HepG2 (cell line): ENCODE measurements around the gene NKD1. TPM values are rescaled to one million over a fixed set of nuclear protein-coding genes. Genes with fewer than 3 reads are reported as not detected.

Source experiments
- AGO2 ChIP-seq: fragments of 200-400 bp; formaldehyde crosslinking; optimal IDR thresholded peaks from 2 replicates; pipeline ENCODE3; 2017; ENCODE audit warnings: mild to moderate bottlenecking, low read depth, low read length, moderate library complexity
- DPF2 ChIP-seq: sonication (generic); formaldehyde crosslinking; IDR thresholded peaks from 2 replicates; pipeline ENCODE4 v1.4.0; 2020; ENCODE audit warnings: mild to moderate bottlenecking, low read depth, missing genetic modification reagents, borderline replicate concordance
- E2F2 ChIP-seq: sonication (generic); formaldehyde crosslinking; IDR thresholded peaks from 2 replicates; pipeline ENCODE4 v1.4.0; 2020; ENCODE audit warnings: missing genetic modification reagents, borderline replicate concordance
- POLR2A ChIP-seq, 2 experiments: IDR thresholded peaks; 2 replicates each; pipeline ENCODE4 v1.6.1; 2011; ENCODE audit warnings: low read depth in 2 of 2, low read length in 2 of 2, mild to moderate bottlenecking in 1 of 2, moderate library complexity in 1 of 2; ENCODE audit not compliant: insufficient read depth in 1 of 2
- SMAD9 ChIP-seq: sonication (generic); formaldehyde crosslinking; IDR thresholded peaks from 2 replicates; pipeline ENCODE4 v1.5.1; 2020; ENCODE audit warnings: mild to moderate bottlenecking, missing genetic modification reagents
- TBL1XR1 ChIP-seq: fragments of 150-350 bp; IDR thresholded peaks from 2 replicates; pipeline ENCODE4 v1.6.1; 2014; ENCODE audit warnings: borderline replicate concordance, low read length; ENCODE audit not compliant: partially characterized antibody
- ZNF12 ChIP-seq: sonication (generic); formaldehyde crosslinking; IDR thresholded peaks from 2 replicates; pipeline ENCODE4 v1.5.0; 2020; ENCODE audit warnings: missing genetic modification reagents
- ZNF558 ChIP-seq: sonication (generic); formaldehyde crosslinking; IDR thresholded peaks from 2 replicates; pipeline ENCODE4 v1.9.0; 2022; ENCODE audit warnings: mild to moderate bottlenecking, missing genetic modification reagents, borderline replicate concordance
- ZNF792 ChIP-seq: IDR thresholded peaks from 2 replicates; pipeline ENCODE4 v1.6.1; 2016
- ZNF841 ChIP-seq: sonication (generic); formaldehyde crosslinking; IDR thresholded peaks from 2 replicates; pipeline ENCODE4 v1.8.1; 2023; ENCODE audit warnings: missing genetic modification reagents, borderline replicate concordance
- ZSCAN29 ChIP-seq: sonication (generic); formaldehyde crosslinking; conservative IDR thresholded peaks from 2 replicates; pipeline ENCODE4 v1.4.0; 2020; ENCODE audit warnings: mild to moderate bottlenecking, missing genetic modification reagents
- polyA plus RNA-seq, 8 experiments: library from polyadenylated mRNA; depleted of rRNA in 3 of 8; stranded (reverse) in 7 of 8; unstranded in 1 of 8; fragments of >200 nt; fragmentation: Illumina TruSeq in 4 of 8; extraction: Trizol in 4 of 8; gene quantifications; 2 replicates each; pipeline versions ENCODE4 v1.2.1 to v1.2.3, GENCODE V29; 2011 to 2016; ENCODE audit warnings: low read depth in 4 of 8, missing spikeins in 1 of 8, mixed read lengths in 1 of 8; ENCODE audit not compliant: insufficient read depth in 1 of 8
- total RNA-seq, 5 experiments: library from RNA; depleted of rRNA; stranded (reverse); fragments of >200 nt; fragmentation: Illumina TruSeq; extraction: Trizol; gene quantifications; 2 replicates each; pipeline ENCODE4 v1.2.3, GENCODE V29; 2016; ENCODE audit warnings: low read depth in 1 of 5
- TF ChIP-seq, protein P1 (sequence below): IDR thresholded peaks from 2 replicates; pipeline ENCODE4 v1.4.0; 2020; ENCODE audit warnings: mild to moderate bottlenecking, missing genetic modification reagents
- TF ChIP-seq, protein P2 (sequence below), 2 experiments: fragments of 450-650 bp in 1 of 2; sonication (generic) in 1 of 2; formaldehyde crosslinking in 1 of 2; IDR thresholded peaks; 2 replicates each; pipeline versions ENCODE4 v1.6.1 to v1.8.0; 2016 to 2022; ENCODE audit warnings: antibody characterized with exemption in 1 of 2, mild to moderate bottlenecking in 1 of 2, missing genetic modification reagents in 1 of 2

Gene NKD1
- total and polyA plus RNA-seq, 2 of the 13 experiments (the other 11 are each of a cell fraction or from before 2014, with no cell fraction given): 70.4 to 121 TPM

- TF ChIP-seq, protein P1, sequence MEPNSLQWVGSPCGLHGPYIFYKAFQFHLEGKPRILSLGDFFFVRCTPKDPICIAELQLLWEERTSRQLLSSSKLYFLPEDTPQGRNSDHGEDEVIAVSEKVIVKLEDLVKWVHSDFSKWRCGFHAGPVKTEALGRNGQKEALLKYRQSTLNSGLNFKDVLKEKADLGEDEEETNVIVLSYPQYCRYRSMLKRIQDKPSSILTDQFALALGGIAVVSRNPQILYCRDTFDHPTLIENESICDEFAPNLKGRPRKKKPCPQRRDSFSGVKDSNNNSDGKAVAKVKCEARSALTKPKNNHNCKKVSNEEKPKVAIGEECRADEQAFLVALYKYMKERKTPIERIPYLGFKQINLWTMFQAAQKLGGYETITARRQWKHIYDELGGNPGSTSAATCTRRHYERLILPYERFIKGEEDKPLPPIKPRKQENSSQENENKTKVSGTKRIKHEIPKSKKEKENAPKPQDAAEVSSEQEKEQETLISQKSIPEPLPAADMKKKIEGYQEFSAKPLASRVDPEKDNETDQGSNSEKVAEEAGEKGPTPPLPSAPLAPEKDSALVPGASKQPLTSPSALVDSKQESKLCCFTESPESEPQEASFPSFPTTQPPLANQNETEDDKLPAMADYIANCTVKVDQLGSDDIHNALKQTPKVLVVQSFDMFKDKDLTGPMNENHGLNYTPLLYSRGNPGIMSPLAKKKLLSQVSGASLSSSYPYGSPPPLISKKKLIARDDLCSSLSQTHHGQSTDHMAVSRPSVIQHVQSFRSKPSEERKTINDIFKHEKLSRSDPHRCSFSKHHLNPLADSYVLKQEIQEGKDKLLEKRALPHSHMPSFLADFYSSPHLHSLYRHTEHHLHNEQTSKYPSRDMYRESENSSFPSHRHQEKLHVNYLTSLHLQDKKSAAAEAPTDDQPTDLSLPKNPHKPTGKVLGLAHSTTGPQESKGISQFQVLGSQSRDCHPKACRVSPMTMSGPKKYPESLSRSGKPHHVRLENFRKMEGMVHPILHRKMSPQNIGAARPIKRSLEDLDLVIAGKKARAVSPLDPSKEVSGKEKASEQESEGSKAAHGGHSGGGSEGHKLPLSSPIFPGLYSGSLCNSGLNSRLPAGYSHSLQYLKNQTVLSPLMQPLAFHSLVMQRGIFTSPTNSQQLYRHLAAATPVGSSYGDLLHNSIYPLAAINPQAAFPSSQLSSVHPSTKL (CRISPR knock-in tag): peak; percentile 98
- TF ChIP-seq ZNF841 (CRISPR knock-in tag) (no peak), ZNF12 (CRISPR knock-in tag) (peak; percentile 70; the same call in 1 of the 2 replicates), SMAD9 (CRISPR knock-in tag) (no peak), E2F2 (CRISPR knock-in tag) (no peak), TBL1XR1 (peak; percentile 51), ZNF558 (CRISPR knock-in tag) (no peak), AGO2 (no peak), ZSCAN29 (CRISPR knock-in tag) (0 out of 2 replicates have a peak, but pooled peaks have one; percentile 73), ZNF792 (peak; percentile 99), POLR2A (IDR thresholded peaks at IDR 0.05; ENCODE audit: insufficient read depth in 1 of 2, low read depth in 2 of 2, low read length in 2 of 2) (peak in 1 of 2 experiments; percentile 32; a peak in 2 of 4 replicates), DPF2 (CRISPR knock-in tag) (peak; percentile 97)
- TF ChIP-seq, protein P2, sequence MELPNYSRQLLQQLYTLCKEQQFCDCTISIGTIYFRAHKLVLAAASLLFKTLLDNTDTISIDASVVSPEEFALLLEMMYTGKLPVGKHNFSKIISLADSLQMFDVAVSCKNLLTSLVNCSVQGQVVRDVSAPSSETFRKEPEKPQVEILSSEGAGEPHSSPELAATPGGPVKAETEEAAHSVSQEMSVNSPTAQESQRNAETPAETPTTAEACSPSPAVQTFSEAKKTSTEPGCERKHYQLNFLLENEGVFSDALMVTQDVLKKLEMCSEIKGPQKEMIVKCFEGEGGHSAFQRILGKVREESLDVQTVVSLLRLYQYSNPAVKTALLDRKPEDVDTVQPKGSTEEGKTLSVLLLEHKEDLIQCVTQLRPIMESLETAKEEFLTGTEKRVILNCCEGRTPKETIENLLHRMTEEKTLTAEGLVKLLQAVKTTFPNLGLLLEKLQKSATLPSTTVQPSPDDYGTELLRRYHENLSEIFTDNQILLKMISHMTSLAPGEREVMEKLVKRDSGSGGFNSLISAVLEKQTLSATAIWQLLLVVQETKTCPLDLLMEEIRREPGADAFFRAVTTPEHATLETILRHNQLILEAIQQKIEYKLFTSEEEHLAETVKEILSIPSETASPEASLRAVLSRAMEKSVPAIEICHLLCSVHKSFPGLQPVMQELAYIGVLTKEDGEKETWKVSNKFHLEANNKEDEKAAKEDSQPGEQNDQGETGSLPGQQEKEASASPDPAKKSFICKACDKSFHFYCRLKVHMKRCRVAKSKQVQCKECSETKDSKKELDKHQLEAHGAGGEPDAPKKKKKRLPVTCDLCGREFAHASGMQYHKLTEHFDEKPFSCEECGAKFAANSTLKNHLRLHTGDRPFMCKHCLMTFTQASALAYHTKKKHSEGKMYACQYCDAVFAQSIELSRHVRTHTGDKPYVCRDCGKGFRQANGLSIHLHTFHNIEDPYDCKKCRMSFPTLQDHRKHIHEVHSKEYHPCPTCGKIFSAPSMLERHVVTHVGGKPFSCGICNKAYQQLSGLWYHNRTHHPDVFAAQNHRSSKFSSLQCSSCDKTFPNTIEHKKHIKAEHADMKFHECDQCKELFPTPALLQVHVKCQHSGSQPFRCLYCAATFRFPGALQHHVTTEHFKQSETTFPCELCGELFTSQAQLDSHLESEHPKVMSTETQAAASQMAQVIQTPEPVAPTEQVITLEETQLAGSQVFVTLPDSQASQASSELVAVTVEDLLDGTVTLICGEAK (IDR thresholded peaks at IDR 0.05): peak; percentile 21; the same call in 1 of the 2 replicates
- TF ChIP-seq, protein P2 (CRISPR knock-in tag; IDR thresholded peaks at IDR 0.05): no peak
Observed at GRCh38 chr16:50520451-50521245, 27.5 kb upstream of the NKD1 start (continued).
